NAMALWA (cell line): Measurements from ENCODE around the gene TP63.
A peak's percentile ranks its signal among the peaks of the same experiment; 100 is the strongest.

Source experiments
- DNase-seq: peaks from one replicate; pipeline ENCODE4 v3.0.0-alpha.2; 2015; ENCODE audit warnings: low spot score

Gene TP63

DNA sequence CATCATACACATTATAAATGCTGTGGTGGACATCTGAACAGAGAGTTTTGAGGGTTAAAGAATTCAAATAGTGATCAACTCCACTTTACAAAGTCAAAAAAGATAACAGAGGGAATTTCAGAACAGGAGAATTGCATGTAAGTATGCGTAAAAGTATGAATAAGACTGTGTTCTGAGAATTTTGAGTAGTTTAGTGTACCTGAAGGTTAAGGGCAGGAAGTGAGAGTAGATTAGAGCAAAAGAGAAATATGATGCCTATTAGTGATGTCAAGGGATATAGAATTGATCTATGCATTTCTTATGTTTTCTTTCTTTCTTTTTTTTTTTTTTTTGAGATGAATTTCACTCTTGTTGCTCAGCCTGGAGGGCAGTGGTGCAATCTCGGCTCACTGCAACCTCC is 53.1 kb downstream of the TP63 start:
- no peak for DNase-seq

DNA sequence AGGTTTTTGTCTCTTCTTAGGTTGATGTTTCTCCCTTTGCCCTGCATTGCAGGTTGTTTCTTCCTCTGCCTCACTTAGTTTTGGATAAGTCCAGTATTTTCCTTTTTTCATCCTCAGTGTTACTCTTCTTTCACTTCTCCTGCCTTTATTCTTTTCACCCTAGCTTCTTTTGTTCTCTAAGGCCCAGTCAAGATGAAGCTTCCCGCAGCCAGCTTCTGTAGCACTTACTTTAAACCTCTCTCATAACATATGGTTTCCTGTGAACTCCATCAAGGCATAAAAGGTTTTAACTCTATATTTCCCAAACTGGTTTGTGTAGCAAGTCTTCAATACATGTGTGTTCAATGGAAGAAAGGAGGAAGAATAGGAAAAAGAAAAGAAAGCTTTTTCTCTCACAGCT is 54.1 kb downstream of the TP63 start:
- DNase-seq = no peak

GRCh38 chr3:189685860-189686259 is 54.7 kb downstream of the TP63 start:
- no peak for DNase-seq

- no peak for DNase-seq
Measured at GRCh38 chr3:189687475-189687874, 56.3 kb downstream of the TP63 start.

DNA sequence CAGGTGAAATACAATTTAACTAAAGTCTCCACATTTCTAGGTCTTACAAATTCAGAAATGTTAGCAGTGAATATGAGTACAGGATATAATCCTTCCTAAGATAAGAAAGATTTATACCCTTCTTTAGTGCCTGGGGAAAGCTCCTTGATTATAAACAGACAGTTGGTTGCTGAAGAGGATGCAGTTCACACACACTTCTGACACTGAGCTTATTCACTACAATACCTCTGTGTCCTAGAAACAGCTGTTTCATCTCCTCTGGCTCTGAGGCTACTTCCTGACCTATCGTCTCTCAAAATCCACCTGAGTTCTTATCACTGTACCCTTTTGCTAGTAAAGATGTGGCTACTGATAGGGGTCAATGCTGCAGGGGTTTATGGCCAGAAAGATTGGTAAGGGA is 57.1 kb downstream of the TP63 start:
- DNase-seq = no peak

- DNase-seq = no peak
Measured at GRCh38 chr3:189689625-189690024, 58.4 kb downstream of the TP63 start.

- DNase-seq = no peak
Measured at GRCh38 chr3:189690237-189690636, 59.0 kb downstream of the TP63 start.

DNA sequence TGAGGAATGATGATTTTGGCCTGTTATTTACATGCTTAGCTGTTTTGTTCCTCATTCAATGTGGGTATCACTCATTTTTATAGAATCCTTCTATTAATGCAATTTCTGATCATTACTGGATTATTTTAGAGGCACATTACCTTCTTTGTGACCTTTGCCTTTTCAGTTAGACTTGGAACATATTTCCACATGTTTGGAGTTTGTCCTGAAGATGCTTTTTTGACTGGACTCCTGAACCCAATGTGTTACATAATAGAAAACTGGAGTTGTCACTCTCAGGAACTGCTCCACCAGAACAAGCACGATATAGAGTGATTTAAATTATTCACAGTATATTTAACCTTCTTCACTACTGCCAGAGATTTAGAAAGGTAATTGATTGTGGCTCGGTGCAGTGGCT is 59.5 kb downstream of the TP63 start:
- DNase-seq = no peak

DNA sequence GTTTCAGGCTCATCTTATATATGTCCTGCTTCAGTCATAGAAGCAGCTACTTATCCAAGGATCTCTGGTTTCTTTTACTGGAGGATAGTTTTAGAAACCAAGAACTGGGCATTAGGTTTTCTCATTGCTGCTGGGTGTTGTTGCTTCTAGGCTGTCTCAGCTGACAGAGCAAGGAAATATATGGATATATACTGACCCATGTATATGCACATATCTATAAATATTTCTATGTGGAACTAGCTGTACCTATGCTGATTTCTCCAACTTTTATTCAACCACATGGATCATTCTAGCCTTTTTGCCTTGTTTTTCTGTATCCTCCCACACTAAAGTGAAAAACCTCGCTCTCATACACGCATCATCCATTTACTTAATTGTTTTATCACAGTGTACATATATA is 64.2 kb downstream of the TP63 start:
- DNase-seq = no peak

- DNase-seq = no peak
Measured at GRCh38 chr3:189698811-189699210, 67.6 kb downstream of the TP63 start.

DNA sequence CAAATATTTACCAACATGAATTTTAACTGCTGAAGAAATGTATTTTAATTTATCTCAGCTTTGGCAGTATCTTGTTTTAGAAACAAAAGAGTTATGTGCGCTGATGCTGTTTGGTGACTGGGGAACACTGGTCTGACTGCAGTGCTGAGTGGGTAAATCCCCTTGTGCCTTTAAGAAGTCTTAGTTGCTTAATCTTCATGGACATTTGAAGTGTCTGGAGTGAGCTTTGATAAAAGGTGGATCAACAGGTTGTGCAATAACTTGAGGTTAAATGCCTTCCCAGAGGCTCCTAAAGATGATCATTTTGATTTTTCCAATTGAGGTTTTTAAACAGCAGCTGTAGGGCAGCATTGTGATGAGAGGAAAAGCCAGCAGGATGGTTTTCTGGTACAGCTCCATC is 68.7 kb downstream of the TP63 start:
- no peak for DNase-seq

GRCh38 chr3:189702066-189702646 is 71.0 kb downstream of the TP63 start:
- no peak for DNase-seq

DNA sequence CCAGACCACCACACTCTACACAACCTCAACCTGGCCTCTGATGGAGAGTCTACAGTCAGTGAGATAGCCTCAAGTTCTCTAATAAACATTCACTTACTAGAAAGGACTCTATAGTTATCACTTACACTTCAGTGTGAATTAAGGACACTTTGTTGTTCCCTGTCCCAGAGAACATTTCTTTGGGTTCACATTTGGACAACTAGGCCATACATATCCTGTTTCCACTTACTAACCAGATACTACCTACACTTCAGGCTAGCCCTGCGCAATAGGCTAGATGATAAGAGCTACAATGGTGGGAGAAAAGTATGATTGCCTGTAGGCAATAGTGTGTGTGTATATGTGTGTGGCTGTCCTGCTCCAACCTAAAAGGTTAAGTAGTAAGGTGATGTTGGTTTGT is 72.7 kb downstream of the TP63 start:
- no peak for DNase-seq

GRCh38 chr3:189708375-189708774 is 77.2 kb downstream of the TP63 start:
- peak; percentile 39 for DNase-seq

DNA sequence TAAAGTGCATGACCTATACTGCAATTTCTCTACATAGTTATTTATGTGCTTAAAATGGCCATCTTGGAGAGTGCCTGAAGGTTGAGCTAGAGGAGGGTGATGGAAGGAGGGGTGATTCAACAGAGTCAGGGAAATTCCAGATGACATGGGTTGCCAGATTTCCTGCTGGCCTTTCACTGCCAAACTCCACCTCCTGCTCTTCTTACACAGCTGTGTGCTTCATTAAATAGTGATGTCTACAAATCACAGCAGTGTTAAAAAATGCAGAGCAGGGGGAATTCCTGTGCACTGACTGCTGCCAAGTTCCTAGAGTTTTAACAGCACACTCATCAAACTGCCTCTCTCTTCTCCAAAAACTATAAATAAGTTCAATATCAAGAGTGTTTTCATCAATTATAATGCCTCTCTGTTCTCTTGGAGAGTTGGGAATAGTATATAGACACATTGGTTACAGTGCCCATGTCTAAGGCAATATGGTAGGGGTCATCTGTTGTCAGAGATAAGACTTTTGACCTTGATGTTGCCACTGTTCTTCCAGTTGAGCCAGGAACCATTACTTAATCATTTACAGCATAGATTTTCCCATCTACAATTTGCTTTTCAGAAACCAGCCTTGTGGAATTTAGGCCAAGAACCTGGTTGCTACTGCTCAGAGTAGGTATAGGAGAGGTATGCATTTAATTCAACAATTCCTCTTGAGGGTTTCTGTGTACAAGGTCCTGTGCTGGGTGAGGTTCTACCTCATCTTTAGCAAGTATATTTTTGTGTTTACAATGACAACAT is 79.6 kb downstream of the TP63 start:
- DNase-seq = peak; percentile 66

- no peak for DNase-seq
Measured at GRCh38 chr3:189712906-189713483, 81.8 kb downstream of the TP63 start.

DNA sequence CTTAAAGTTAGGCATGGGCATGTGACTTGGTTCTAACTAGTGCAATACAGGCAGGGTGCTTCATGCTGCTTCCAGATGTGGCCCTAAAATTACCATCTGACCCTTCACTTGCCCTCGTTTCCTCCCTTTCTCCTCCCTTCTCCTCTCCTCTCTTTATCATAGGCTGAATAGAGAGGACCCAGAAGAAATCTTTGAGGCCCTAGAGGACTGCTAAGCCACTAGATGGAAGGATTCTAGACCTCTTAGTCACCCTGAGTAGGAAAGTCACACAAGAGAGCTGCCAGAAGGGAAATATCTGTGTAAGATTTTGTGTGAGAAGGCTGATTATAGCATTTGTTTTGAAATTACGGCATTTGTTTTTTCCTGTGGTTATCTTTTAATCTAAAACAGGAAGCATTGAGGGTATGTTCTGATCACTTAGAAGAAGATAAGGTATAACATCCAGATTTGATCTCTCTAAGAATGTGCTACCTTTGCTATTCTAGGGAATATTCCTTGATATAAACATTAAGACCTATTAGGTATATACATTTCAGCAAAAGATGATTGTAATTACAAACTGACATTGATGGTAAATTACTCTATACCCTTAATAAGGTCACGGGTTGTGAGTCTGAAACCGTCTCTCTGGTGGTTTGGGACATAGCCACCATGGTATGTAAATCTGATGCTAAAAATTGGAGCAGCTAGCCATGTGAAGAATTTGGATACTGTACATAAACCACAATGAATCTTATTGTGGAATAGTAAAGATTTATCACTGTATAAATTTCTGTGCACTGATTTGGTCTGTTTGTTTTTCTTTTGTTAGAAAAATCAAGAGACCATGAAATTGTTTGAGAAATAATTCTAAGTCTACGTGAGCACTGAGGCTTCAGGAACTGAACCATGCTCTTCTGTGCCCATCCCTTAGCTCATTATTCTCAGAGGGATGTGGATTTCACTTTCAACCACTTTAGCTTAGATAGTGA is 84.1 kb downstream of the TP63 start:
- DNase-seq = peak; percentile 80

GRCh38 chr3:189718215-189718614 is 87.0 kb downstream of the TP63 start:
- DNase-seq = no peak

- no peak for DNase-seq
Measured at GRCh38 chr3:189720736-189721417, 89.7 kb downstream of the TP63 start.

GRCh38 chr3:189721873-189722665 is 90.9 kb downstream of the TP63 start:
- DNase-seq = no peak

DNA sequence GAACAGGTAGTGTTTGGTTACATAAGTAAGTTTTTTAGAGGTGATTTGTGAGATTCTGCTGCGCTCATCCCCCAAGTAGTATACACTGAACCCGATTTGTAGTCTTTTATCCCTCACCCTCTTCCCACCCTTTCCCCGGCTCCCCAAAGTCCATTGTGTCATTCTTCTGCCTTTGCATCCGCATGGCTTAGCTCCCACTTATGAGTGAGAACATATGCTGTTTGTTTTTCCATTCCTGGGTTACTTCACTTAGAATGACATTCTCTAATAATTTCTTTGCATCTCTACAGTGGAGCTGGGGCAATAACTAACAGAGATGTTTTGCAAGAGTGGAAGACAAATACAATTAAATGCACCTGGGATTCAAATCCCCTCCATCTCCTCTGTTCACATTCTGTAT is 93.2 kb downstream of the TP63 start:
- DNase-seq = no peak
